GM19452 (cell line): ENCODE measurements around the gene RPL36.

Source experiments
- ATAC-seq: cut with Tn5 transposase; IDR thresholded peaks from one replicate; pipeline ENCODE4 v1.9.1; 2021; ENCODE audit not compliant: unreplicated experiment

Gene RPL36

DNA sequence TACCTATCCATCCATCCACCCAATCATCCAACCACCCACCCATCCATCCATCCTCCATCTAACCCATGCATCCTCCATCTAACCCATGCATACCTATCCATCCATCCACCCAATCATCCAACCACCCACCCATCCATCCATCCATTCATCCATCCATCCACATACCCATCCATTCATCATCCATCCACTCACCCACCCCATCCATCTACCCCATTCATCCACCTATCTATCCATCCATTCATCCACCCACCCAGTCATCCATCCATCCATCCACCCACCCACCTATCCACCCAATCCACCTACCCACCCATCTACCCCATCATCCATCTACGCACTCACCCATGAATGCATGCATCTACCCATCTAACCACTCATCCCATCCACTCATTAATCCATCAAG, 16.3 kb upstream of the RPL36 start:
- ATAC-seq: no peak

DNA sequence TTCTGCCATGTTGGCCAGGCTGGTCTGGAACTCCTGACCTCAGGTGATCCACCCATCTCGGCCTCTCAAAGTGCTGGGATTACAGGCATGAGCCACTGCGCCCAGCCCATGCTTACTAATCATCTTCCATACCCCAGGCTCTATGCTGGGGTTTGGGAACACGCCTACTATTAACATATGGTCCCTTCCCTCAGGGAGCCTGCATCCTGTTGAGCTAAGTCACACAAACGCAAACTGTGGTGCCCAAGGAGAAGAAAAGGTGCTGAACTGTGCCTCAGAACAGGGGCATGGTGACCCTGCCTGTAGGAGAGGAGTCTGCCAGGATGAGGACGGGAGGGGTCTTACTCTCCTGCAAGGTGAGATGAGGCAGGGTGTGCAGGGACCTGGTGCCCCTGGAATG, 15.4 kb upstream of the RPL36 start:
- no peak for ATAC-seq

DNA sequence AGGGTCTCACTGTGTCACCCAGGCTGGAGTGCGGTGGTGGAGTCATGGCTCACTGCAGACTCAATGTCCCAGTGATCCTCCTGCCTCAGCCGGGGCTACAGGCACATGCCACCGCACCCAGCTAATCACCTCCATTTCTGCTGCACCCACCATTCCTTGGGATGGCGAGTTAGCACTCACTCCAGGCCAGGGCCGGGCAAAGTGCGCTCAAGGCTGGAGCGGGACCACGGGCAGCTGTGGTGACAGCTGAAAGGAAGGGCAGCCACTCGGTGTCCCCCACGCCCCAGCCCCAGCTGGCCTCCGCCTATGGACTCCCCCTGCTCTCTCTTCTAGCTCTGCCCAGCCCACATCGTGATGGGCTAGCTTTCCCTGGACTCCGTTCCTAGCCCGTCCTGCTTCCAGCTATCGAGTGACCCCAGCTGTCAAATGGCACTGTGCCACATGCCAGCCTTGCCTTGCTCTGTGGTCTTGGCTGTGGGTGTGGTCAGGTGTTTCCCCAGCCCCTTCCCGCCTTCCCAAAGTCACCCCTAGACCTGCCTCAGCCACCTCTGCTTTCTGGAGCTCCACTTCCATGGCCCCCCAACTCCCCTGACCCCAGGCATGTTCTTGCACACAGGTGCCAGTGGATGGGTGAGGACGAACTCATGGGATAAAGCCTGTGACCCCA, 13.9 kb upstream of the RPL36 start:
- no peak for ATAC-seq

DNA sequence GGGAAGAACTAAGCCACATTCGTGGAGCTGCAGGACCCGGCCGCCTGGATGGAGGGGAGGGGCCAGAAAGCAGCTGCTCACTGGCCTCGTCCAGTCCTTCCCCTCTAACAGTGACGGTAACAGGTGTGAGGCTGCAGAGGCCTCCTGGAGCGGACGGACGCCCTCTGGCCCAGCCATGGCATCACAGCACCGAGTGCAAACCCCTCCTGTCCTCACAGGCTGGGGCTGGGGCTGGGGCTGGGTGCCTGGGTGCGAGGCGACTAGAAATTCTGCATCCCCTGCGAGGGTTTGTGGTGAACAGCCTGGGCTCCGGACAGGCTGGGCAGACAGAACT, 13.4 kb upstream of the RPL36 start:
- ATAC-seq: no peak

DNA sequence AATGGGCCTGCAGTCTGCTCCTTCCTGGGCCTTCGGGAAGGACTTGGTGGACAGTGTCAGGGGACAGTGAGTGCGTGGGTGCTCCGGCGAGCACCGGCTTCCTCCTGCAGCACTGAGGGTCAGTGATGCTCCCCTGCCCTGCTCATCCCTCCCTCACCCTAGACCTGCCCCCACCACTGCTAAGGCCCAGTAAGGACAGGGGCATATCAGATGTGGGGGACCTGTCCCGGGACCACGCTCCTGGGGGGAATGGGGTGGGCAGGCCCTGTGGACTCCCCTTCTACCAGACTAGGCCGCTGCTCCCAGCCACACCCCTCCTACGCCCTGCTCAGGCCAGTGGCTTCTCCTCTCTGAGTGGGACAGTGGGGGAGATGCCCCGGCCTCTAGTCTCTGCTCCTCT, 13.0 kb upstream of the RPL36 start:
- no peak for ATAC-seq

DNA sequence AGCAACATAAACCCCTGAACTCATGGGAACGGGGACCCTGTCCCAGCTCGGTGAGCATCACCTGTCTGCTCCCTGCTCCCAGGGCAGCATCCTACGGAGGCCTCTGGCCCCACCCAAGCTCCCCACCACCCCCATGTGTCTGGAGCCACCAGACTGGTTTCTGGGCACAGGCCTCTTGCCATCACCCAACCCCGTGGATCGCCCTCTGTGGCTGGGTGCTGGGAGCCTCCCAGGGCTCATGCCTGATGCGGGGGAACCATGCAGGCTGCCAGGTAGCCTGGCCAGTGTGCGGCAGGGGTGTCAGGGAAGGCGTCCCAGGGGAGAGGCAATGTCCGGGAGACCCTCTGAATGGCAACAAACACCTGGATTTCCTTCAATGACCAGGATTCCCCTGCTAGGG, 12.5 kb upstream of the RPL36 start:
- ATAC-seq: no peak

DNA sequence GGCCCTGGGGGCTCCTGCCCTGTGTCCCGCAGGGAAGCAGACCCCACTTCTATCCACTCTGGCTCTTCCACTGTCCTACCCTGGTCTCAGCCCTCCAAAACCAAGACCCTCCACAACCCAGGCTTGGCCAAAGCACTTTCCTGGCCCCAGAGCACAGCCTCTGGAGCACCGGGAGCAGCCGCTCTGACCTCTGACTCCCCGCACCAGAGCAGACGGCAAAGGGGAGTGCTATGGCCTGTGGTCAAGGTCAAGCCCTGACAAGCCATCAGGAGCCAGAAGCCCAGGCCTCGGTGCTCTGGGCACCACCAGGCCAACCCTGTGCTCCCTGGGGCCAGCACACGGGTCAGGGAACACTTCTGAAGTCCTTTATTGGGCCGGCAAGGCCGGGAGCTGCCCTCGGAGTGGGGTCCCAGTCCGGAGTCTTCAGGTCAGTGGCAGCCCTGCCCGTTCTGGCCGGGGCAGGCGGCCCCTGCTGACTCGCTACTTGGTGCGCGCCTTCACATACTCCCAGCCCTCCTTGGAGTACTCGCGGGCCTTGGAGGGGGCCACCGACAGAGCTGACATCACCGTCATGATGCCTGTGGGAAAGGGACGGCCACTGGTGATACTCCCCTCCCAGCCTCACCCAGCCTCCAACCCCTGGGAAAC, 11.9 kb upstream of the RPL36 start:
- ATAC-seq: no peak

DNA sequence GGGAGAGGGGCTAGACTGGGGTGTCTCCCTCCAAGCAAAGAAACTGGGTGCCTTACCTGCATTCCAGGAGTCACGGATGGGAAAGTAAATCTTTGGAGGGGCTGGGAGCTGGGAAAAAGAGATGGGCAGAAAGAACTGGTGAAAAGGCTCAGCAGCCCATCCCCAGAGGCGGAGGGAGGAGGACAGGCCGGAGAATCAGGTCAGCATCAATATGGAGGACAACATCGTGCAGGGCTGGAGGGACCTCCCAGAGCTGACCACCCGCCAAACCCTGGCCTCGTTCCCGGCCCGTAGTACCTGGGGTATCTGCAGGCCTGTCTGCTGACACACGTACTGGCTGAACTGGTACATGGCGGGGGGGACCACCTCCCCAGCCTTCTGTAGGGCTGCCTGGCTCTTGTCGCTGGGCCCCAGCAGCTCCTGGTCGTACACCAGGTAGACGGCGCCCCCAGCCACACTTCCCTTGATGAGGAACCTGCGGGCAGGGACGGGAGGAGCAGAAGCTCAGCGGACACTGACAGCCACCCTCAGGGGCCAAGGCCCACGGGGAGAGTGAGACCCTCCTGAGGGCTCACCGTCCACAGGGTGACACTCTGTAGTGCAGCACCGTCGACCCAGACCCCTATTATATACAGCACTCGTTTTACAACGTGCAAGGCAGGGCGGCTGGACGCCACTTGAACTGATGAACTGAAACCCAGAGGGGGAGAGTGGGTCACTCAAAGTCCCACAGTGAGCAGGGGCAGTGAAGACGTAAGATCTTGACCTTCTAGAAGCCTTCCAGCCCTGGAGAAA, 10.6 kb upstream of the RPL36 start:
- no peak for ATAC-seq

DNA sequence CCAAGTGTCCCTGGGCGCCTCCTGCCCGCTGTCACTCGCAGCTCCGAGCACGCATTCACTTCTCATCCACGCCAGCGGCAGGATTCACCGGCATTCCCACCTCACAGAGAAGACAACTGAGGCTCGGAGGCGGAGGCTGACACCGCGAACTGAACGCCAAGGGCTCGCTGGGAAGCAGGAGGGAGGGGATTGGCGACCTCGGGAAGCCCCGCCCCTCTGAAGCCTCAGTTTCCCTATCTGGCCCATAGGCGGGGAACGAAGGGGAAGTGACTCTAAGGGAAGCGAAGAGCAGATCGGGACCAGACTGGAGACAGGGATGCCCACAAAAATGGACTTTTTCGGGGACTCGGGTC, 10.0 kb upstream of the RPL36 start:
- no peak for ATAC-seq

DNA sequence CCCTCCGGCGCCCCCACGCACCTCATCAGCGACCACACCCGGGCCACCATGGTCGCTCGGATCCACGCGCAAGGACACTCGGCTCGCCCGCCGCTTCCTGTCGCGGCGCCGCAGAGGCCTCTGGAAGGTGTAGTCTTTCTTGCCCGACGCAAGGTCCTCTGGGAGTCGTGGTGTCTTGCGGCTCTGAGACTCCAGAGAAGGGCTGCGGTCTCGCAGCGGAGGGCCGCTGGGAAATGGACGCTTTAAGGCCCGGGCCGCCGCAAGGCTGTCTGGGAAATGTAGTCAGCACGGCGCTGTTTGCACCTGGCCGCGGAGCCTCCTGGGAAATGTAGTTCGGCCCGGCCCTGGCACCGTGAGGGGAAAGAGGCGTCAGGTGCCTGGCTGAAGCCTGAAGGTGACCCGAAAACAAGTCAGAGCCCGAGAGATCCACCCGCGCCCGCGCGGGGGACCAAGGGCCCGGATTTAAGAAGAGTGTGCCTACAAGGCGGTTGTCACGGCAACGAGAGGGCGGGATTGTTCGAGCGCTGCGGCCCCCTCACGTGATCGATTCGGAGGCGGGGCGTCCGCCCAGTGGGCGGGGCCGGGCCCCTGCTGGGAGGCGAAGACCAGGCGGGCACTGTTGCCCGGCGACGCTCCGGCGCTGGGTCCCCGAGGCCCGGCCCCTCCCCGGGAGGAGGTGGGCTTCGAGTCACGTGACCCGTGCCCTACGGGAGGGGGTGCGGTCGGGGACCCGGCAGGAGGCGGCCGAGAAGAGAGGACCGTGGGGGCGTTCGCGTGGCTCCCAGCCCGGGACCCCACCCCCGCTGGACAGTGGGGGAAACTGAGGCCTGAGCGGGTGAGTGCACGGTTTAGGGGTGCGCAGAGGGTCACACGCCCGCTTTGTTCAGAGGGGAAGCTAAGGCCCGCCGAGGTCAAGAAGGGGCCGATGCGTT, 9.4 kb upstream of the RPL36 start, which contains the start of the genes HSD11B1L and MICOS13:
Gene HSD11B1L (plus strand): TSS at position 591 of the 932 bp plus-strand sequence. CDS start 3,806 bp downstream, outside the sequence.
Gene MICOS13 (minus strand): TSS at position 80 of the 932 bp plus-strand sequence. CDS start 30 bp downstream, at position 50.
- ATAC-seq: peak; percentile 86

DNA sequence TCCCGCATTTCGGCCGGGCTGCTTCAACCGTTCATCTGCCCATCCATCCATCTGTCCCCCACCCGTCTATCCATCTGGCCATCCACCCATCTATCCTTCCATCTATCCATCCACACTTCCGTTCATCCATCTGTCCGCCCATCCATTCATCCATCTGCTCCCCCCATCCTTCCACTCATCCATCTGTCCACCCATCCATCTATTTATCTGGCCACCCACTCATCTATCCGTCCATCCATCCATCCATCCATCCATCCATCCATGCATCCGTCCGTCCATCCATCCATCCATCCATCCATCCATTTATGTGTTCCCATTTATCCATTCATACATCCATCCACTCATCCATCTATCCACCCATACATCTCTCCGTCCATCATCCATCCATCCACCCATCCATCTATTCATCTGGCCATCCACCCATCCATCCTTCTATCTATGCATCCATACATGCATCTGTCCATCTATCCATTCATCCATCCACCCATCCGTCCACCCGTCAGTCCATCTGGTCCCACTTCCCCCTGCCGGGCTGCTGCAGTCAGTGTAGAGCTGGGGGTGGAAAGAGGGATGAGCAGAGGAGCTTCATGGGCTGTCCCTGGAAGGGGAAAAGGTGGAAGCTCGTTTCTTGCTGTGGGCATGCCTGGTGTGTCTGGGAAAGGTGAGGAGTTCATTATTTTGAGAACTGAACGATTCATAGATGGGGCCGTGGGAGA, 8.5 kb upstream of the RPL36 start:
- no peak for ATAC-seq

DNA sequence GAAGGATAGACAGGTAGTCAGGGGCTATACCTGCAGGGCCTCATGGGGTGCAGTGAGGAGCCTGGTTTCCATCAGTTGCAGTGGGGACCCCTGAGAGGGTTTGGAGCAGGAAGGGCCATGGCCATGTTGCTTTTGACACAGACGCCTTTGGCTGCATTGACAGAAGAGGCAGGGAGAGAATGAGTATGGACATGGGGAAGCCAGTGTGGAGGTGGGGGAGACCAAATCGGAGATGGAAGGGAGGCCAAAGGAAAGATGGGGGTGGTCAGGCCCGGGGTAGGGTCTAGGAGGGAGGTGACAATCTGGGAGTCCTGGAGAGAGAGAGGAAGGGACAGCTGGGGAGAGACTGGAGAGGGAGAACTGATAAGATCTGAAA, 8.0 kb upstream of the RPL36 start:
- no peak for ATAC-seq

DNA sequence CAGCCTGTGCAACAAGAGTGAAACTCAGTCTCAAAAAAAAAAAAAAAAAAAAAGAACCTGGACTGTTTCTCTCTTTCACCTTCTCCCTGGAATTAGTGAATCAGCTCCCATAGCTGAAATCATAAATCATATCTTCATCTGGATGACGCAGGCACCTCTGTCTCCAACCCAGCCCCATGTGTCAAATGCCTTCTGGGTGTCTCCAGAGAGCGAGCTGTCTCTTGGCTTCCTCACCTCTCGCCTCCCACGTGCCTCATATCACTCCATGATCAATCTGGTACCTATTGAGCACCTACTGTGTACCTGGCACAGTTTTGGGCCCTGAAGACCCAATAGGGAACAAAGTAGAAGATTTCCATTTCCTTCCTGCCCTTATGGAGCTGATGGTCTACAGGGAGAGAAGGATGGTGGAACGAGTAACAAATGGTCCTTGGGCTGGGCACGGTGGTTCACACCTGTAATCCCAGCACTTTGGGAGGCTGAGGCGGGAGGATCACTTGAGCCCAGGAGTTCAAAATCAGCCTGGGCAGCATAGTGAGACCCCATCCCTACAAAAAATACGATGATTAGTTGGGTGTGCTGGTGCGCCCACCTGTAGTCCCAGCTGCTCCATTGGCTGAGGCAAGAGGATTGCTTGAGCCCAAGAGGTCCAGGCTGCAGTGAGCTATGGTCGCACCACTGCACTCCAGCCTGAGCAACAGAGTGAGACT, 6.8 kb upstream of the RPL36 start:
- ATAC-seq: no peak

DNA sequence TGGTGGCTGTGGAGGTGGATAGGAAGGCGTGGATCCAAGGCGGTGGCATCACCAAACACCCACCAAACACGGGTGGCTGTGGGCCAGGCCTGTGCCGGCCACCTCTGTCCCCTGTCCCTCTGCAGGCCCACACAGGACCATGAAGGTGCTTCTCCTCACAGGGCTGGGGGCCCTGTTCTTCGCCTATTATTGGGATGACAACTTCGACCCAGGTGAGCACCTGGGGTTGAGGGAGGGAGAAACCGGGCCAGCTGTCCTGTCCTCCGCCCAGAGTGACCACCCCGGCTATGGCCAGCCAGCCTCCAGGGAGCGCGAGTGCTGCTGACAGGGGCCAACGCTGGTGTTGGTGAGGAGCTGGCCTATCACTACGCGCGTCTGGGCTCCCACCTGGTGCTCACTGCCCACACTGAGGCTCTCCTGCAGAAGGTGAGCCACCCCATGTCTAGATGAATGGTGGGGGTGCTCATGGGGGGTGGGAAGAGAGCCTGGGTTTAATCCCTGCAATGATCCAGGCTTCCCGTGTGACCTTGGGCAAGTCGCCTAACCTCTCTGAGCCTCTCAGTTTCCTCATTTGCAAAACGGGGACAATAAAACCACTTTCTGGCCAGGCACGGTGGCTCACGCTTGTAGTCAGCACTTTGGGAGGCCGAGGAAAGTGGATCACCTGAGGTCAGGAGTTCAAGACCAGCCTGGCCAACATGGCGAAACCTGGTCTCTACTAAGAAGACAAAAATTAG, 5.2 kb upstream of the RPL36 start:
- no peak for ATAC-seq

DNA sequence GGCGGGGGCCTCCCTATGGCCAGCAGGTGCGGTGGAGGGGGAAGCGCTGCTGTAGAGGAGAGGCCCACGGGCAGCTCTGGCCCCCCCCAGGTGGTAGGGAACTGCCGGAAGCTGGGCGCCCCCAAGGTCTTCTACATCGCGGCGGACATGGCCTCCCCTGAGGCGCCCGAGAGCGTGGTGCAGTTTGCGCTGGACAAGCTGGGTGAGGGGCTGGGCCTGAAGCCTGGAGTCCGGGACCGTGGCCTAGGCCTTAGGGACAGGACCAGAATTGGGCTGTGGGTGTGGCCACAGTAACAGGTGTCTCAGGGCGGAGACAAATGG, 3.8 kb upstream of the RPL36 start:
- ATAC-seq: no peak

DNA sequence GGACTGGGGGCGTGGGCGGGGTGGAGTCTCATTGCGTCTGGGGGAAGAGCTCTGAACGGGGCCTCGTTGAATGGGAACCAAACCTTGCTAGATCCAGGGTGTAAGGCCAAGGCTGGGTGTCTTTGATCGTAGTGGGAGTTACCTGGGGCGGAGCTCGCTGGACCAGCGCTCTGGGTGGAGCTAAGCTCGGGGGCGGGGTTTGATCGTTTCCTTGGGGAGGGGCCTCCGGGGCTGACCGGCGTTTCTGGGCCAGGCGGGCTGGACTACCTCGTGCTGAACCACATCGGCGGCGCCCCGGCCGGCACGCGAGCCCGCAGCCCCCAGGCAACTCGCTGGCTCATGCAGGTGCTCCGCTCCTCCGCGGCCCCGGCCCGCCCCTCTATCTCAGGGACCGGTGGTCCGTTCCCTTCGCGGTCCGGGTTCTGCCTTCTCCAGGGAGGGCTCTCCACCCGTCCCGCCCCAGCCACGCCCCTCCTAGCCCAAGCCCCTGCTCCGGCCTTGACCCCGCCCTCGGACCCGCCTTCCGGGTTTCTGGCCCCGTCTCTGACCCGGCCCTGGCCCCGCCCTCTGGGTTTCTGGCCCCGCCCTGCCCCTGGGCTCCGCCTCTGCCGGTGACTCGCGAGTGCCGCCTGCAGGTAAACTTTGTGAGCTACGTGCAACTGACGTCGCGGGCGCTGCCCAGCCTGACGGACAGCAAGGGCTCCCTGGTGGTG, 3.3 kb upstream of the RPL36 start:
- ATAC-seq: peak; percentile 51

DNA sequence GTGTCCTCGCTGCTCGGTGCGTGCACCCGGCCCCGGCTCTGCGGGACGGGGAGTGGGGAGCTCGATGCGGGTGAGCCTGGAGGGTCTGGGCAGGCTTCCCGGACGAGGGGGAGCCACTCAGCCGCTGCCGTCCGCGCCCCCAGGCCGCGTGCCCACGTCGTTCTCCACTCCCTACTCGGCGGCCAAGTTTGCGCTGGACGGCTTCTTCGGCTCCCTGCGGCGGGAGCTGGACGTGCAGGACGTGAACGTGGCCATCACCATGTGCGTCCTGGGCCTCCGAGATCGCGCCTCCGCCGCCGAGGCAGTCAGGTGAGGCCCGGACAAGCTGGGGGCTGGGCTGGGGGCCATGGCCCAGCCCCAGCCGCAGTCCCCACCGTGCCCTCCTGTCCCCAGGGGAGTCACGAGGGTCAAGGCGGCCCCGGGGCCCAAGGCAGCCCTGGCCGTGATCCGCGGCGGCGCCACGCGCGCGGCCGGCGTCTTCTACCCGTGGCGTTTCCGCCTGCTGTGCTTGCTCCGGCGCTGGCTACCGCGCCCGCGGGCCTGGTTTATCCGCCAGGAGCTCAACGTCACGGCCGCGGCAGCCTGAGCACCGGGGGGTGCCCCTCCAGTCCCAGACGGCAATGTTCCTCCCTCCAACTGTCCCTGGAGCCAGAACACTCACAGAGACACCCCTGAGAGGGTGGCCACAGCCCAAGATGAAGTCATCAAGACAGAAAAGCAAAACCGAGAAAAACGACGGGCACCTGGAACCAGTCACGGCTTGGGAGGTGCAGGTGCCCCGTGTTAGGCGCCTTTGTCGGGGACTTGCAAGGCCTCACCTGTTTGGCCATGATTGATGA, 2.5 kb upstream of the RPL36 start:
- no peak for ATAC-seq
